ENCODE measurements around the gene PDE3A. TPM values are rescaled to one million over a fixed set of nuclear protein-coding genes. Genes with fewer than 3 reads are reported as not detected.

The PDE3A gene
- polyA plus RNA-seq, 3 donors, result 0.10 TPM; not detected in 2

- H3K36me3 ChIP-seq (replicated peaks in 1 of 2; ENCODE audit: control insufficient read depth in 1 of 2, insufficient read depth in 2 of 2, low read length in 2 of 2), result no peaks in the 10 kb centered on the region
- WGBS (ENCODE audit: insufficient coverage), result 100% methylated on average over 1 of the region's 2 CpGs
- no peaks in the 10 kb centered on the region for H3K9me3 ChIP-seq (replicated peaks in 1 of 2; ENCODE audit: control insufficient read depth in 1 of 2, insufficient read depth in 1 of 2, low read length in 2 of 2)
- TF ChIP-seq CTCF (IDR thresholded peaks at IDR 0.05), result no peak
- Mint-ChIP-seq H3K27me3 (ENCODE audit: low read depth in 3 of 3) (peaks cover 0 to 2% (median under 1%) of the 10 kb centered on the region in 3 donors), H3K36me3 (no peaks in the 10 kb centered on the region), H3K4me1 (no peaks in the 10 kb centered on the region), H3K4me3 (no peak overlapping the region), H3K9me3 (no peaks in the 10 kb centered on the region), H3K27ac (no peak overlapping the region)
- no peak overlapping the region for H3K27ac ChIP-seq (ENCODE audit: low read depth in 1 of 2, low read length in 2 of 2)
- no peaks in the 10 kb centered on the region for H3K79me2 ChIP-seq (ENCODE audit: insufficient read depth, low read length)
- no peaks in the 10 kb centered on the region for H3K27me3 ChIP-seq (ENCODE audit: control insufficient read depth in 2 of 2, insufficient read depth in 2 of 2, low read length in 2 of 2)
- no peak overlapping the region for H3K4me2 ChIP-seq (replicated peaks; ENCODE audit: extremely low read depth, low read length, poor library complexity, severe bottlenecking)
- no peak overlapping the region for H3K9ac ChIP-seq (ENCODE audit: insufficient read depth, low read length, poor library complexity, severe bottlenecking)
- H3K4me3 ChIP-seq (replicated peaks in 1 of 3; ENCODE audit: low read depth in 2 of 3, low read length in 3 of 3), result no peak overlapping the region
- no peaks in the 10 kb centered on the region for H3K4me1 ChIP-seq (ENCODE audit: control insufficient read depth in 1 of 2, insufficient read depth in 2 of 2, low read length in 2 of 2)
- no peaks in the 10 kb centered on the region for H4K20me1 ChIP-seq (ENCODE audit: insufficient read depth, low read length)
- no peak for DNase-seq
- intact Hi-C loops (cut with micrococcal nuclease), result no loop called here
- no peak overlapping the region for H2AFZ ChIP-seq (ENCODE audit: insufficient read depth, low read depth, low read length, poor library complexity, severe bottlenecking)
Observed at GRCh38 chr12:20643822-20644221, 275.5 kb downstream of the PDE3A start.

GRCh38 chr12:20646239-20646827, 278.0 kb downstream of the PDE3A start:
- no peaks in the 10 kb centered on the region for H3K36me3 Mint-ChIP-seq
- no peaks in the 10 kb centered on the region for H3K79me2 ChIP-seq (ENCODE audit: insufficient read depth, low read length)
- H2AFZ ChIP-seq (ENCODE audit: insufficient read depth, low read depth, low read length, poor library complexity, severe bottlenecking), result no peak overlapping the region
- intact Hi-C loops (cut with micrococcal nuclease), result no loop called here
- no peak overlapping the region for H3K27ac Mint-ChIP-seq
- peaks cover 0 to 2% (median 2%) of the 10 kb centered on the region in 3 donors for H3K27me3 Mint-ChIP-seq (ENCODE audit: low read depth in 3 of 3)
- no peaks in the 10 kb centered on the region for H3K4me1 ChIP-seq (ENCODE audit: control insufficient read depth in 1 of 2, insufficient read depth in 2 of 2, low read length in 2 of 2)
- no peak overlapping the region for H3K4me2 ChIP-seq (replicated peaks; ENCODE audit: extremely low read depth, low read length, poor library complexity, severe bottlenecking)
- H3K36me3 ChIP-seq (replicated peaks in 1 of 2; ENCODE audit: control insufficient read depth in 1 of 2, insufficient read depth in 2 of 2, low read length in 2 of 2), result no peaks in the 10 kb centered on the region
- H3K27ac ChIP-seq (ENCODE audit: low read depth in 1 of 2, low read length in 2 of 2), result no peak overlapping the region
- H3K4me1 Mint-ChIP-seq, result no peaks in the 10 kb centered on the region
- H3K9ac ChIP-seq (ENCODE audit: insufficient read depth, low read length, poor library complexity, severe bottlenecking), result no peak overlapping the region
- H3K4me3 Mint-ChIP-seq, result no peak overlapping the region
- no peaks in the 10 kb centered on the region for H3K9me3 Mint-ChIP-seq
- no peaks in the 10 kb centered on the region for H4K20me1 ChIP-seq (ENCODE audit: insufficient read depth, low read length)
- no peak overlapping the region for H3K4me3 ChIP-seq (replicated peaks in 1 of 3; ENCODE audit: low read depth in 2 of 3, low read length in 3 of 3)
- H3K9me3 ChIP-seq (replicated peaks in 1 of 2; ENCODE audit: control insufficient read depth in 1 of 2, insufficient read depth in 1 of 2, low read length in 2 of 2), result no peaks in the 10 kb centered on the region
- 78% methylated on average over 1 of the region's 3 CpGs for WGBS (ENCODE audit: insufficient coverage)
- DNase-seq, result no peak
- no peaks in the 10 kb centered on the region for H3K27me3 ChIP-seq (ENCODE audit: control insufficient read depth in 2 of 2, insufficient read depth in 2 of 2, low read length in 2 of 2)
- peak; percentile 18 for TF ChIP-seq CTCF (IDR thresholded peaks at IDR 0.05)

Measured in CD14-positive monocyte (primary cell).